Heart left ventricle (tissue), 13 donors: ENCODE data around the gene CHRNA3.

Source experiments
- POLR2A ChIP-seq, 2 donors: fragments of 450-650 bp; IDR thresholded peaks; one replicate each; pipeline ENCODE4 v1.6.1; 2017; ENCODE audit warnings: antibody characterized with exemption in 2 of 2, mild to moderate bottlenecking in 2 of 2, moderate library complexity in 2 of 2
- TF ChIP-seq, protein P1 (sequence below), 12 donors: fragments of 200-600 bp; sonication (generic) in 4 of 12; IDR thresholded peaks; one replicate each; pipeline versions ENCODE4 v1.5.0 to v1.8.0; 2018 to 2022; ENCODE audit warnings: antibody characterized with exemption in 12 of 12, mild to moderate bottlenecking in 5 of 12
- donor health status: ischemic (EF 13 %, LVEDD 7.1; RV severe dilation, severe dysfunction).
- donor health status: DM: no; HTN: yes; CAD: no.
- donor health status: DM: no; HTN: no; CAD: no.
- donor health status: ischemic (EF 25% LVEDD 6.9; RV normal size, moderate dysfunction).
- donor health status: ischemic (EF 25% LVEDD 5.7; RV mildly dilated, moderate dysfunction).
- donor health status: ischemic (EF 35%, LVEDD 5.7; RV mildly dilated, moderate dysfunction).
- donor health status: nonischemic (EF 11% LVEDD 7.7; RV severe dilation, severe dysfunction).
- donor health status: DM: yes; HTN: yes; CAD: no.
- donor health status: PGD.
- donor health status: ischemic (EF 29% LVEDD 5.4; RV normal size, mild dysfunction).
- donor health status: nonischemic (EF 23%, LVEDD 6.1; RV moderate dilation, normal function).

DNA sequence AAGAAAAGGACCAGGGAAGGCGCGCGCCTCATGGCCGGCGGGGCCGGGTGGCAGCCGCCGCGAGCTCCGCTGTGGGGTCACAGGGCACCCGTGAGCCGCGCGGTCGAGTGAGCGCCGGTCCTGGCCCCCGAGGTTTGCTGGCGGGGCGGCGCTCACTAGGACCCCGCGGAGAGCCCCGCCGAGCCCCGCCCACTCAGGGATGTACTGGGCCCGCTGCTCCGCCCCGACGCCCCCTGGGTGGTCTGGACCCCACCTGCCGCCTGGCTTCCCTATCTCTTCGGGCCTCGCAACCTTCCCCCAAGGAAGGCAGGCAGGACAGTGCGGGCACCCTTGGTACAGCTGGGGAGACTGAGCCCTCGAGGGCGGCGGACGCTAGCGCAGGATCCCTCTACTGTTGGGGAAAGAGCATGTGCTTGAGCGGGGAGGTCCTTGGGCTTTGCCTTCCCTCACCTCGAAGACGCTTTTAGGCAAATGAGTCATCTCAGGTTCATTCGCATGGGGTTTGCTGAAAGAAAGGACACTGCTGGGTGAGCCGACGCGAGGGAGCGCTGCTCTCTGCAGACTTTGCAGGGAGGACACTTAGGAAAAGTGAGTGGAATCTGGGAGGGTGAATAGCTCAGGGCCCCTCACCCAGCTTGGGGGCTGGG lies 20.4 kb upstream of the CHRNA3 start, which contains the start of gene CHRNB4:
- TF ChIP-seq POLR2A (IDR thresholded peaks at IDR 0.05), result no peak
- TF ChIP-seq, protein P1, sequence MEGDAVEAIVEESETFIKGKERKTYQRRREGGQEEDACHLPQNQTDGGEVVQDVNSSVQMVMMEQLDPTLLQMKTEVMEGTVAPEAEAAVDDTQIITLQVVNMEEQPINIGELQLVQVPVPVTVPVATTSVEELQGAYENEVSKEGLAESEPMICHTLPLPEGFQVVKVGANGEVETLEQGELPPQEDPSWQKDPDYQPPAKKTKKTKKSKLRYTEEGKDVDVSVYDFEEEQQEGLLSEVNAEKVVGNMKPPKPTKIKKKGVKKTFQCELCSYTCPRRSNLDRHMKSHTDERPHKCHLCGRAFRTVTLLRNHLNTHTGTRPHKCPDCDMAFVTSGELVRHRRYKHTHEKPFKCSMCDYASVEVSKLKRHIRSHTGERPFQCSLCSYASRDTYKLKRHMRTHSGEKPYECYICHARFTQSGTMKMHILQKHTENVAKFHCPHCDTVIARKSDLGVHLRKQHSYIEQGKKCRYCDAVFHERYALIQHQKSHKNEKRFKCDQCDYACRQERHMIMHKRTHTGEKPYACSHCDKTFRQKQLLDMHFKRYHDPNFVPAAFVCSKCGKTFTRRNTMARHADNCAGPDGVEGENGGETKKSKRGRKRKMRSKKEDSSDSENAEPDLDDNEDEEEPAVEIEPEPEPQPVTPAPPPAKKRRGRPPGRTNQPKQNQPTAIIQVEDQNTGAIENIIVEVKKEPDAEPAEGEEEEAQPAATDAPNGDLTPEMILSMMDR (IDR thresholded peaks at IDR 0.05), result no peak
